GM23338 (cell line): ENCODE data around the gene CH25H. TPM values are rescaled to one million over a fixed set of nuclear protein-coding genes. Genes with fewer than 3 reads are reported as not detected.

Experiments used
- ATAC-seq: fragments of 200-7000 bp; cut with Tn5 transposase; 3 replicates; pipeline ENCODE4 v1.9.1; 2020
- DNase-seq: peaks from one replicate; pipeline ENCODE4 v3.0.0-alpha.2; 2015; ENCODE audit warnings: low spot score
- H2AFZ ChIP-seq: fragments of 200-600 bp; sonication (generic); 2 replicates; pipeline ENCODE4 v1.8.0; 2016; ENCODE audit warnings: antibody characterized with exemption, mild to moderate bottlenecking, moderate library complexity
- H3F3A ChIP-seq: fragments of 200-600 bp; sonication (generic); replicated peaks from 2 replicates; pipeline ENCODE4 v1.8.0; 2017; ENCODE audit warnings: antibody characterized with exemption, mixed run types, low read depth
- H3K27ac ChIP-seq: fragments of 200-600 bp; sonication (generic); 2 replicates; pipeline ENCODE4 v1.6.1; 2016; ENCODE audit warnings: low read depth
- H3K27me3 ChIP-seq: fragments of 200-600 bp; sonication (generic); 2 replicates; pipeline ENCODE4 v1.8.0; 2016; ENCODE audit warnings: mild to moderate bottlenecking, mixed run types, moderate library complexity; ENCODE audit not compliant: insufficient read depth
- H3K36me3 ChIP-seq: fragments of 200-600 bp; sonication (generic); 2 replicates; pipeline ENCODE4 v1.8.0; 2016; ENCODE audit warnings: mild to moderate bottlenecking; ENCODE audit not compliant: insufficient read depth
- H3K4me1 ChIP-seq: fragments of 200-600 bp; sonication (generic); 2 replicates; pipeline ENCODE4 v1.8.0; 2016; ENCODE audit warnings: mild to moderate bottlenecking, moderate library complexity; ENCODE audit not compliant: insufficient read depth
- H3K4me2 ChIP-seq: fragments of 200-600 bp; sonication (generic); 2 replicates; pipeline ENCODE4 v1.7.1; 2017; ENCODE audit warnings: mixed run types
- H3K4me3 ChIP-seq: fragments of 200-600 bp; sonication (generic); 2 replicates; pipeline ENCODE4 v1.6.1; 2016; ENCODE audit warnings: mixed run types
- H3K79me2 ChIP-seq: fragments of 200-600 bp; sonication (generic); replicated peaks from 2 replicates; pipeline ENCODE4 v1.8.0; 2017; ENCODE audit warnings: mild to moderate bottlenecking; ENCODE audit not compliant: insufficient read depth
- H3K9me2 ChIP-seq: fragments of 200-600 bp; sonication (generic); 2 replicates; pipeline ENCODE4 v1.8.0; 2017; ENCODE audit not compliant: insufficient read depth
- H4K20me1 ChIP-seq: fragments of 200-600 bp; sonication (generic); replicated peaks from 2 replicates; pipeline ENCODE4 v1.8.0; 2017; ENCODE audit warnings: mild to moderate bottlenecking; ENCODE audit not compliant: insufficient read depth
- H3K27ac Mint-ChIP-seq: 2 replicates; pipeline ENCODE4 v1.8.0; 2020; ENCODE audit warnings: inconsistent platforms, mild to moderate bottlenecking, moderate library complexity, mixed read lengths
- H3K27me3 Mint-ChIP-seq: 3 replicates; pipeline ENCODE4 v1.8.0; 2022; ENCODE audit warnings: low read depth, mild to moderate bottlenecking, moderate library complexity, mixed read lengths, inconsistent platforms; ENCODE audit not compliant: insufficient read depth, poor library complexity
- H3K36me3 Mint-ChIP-seq: 3 replicates; pipeline ENCODE4 v1.8.0; 2021; ENCODE audit warnings: low read depth, mild to moderate bottlenecking, inconsistent platforms, moderate library complexity, mixed read lengths
- H3K4me1 Mint-ChIP-seq: 3 replicates; pipeline ENCODE4 v1.8.0; 2020; ENCODE audit warnings: mild to moderate bottlenecking, inconsistent platforms, mixed read lengths
- H3K4me3 Mint-ChIP-seq: 3 replicates; pipeline ENCODE4 v1.8.0; 2021; ENCODE audit warnings: moderate library complexity, mild to moderate bottlenecking, inconsistent platforms, mixed read lengths
- H3K9me3 Mint-ChIP-seq: 3 replicates; pipeline ENCODE4 v1.8.0; 2020; ENCODE audit warnings: moderate library complexity, mild to moderate bottlenecking, inconsistent platforms, mixed read lengths
- CREB1 ChIP-seq: fragments of 250-450 bp; sonication (Bioruptor Pico); IDR thresholded peaks from 2 replicates; pipeline ENCODE4 v1.5.0; 2020; ENCODE audit warnings: low read depth, mild to moderate bottlenecking, moderate library complexity
- CTCF ChIP-seq, 2 experiments: fragments of 200-600 bp in 1 of 2; sonication (generic) in 1 of 2; conservative IDR thresholded peaks; 2 replicates each; pipeline versions ENCODE4 v1.5.1 to v1.6.1; 2016 to 2017; ENCODE audit warnings: antibody characterized with exemption in 2 of 2, low read depth in 2 of 2, mild to moderate bottlenecking in 2 of 2, moderate library complexity in 1 of 2
- ETS1 ChIP-seq: IDR thresholded peaks from 2 replicates; pipeline ENCODE4 v1.6.1; 2016; ENCODE audit warnings: antibody characterized with exemption
- EZH2 ChIP-seq: fragments of 200-600 bp; sonication (generic); IDR thresholded peaks from one replicate; pipeline ENCODE4 v1.8.0; 2017; ENCODE audit warnings: antibody characterized with exemption, mild to moderate bottlenecking, low read depth; ENCODE audit not compliant: unreplicated experiment
- EZH2phosphoT487 ChIP-seq: fragments of 200-600 bp; sonication (generic); IDR thresholded peaks from one replicate; pipeline ENCODE4 v1.8.1; 2018; ENCODE audit warnings: antibody characterized with exemption; ENCODE audit not compliant: unreplicated experiment
- JUNB ChIP-seq: IDR thresholded peaks from one replicate; pipeline ENCODE4 v1.6.1; 2016; ENCODE audit warnings: antibody characterized with exemption; ENCODE audit not compliant: unreplicated experiment
- NANOG ChIP-seq: IDR thresholded peaks from 2 replicates; pipeline ENCODE4 v1.6.1; 2016; ENCODE audit warnings: antibody characterized with exemption, borderline replicate concordance
- POLR2AphosphoS5 ChIP-seq: IDR thresholded peaks from 2 replicates; pipeline ENCODE4 v1.6.1; 2016; ENCODE audit warnings: antibody characterized with exemption, low read depth
- REST ChIP-seq: IDR thresholded peaks from one replicate; pipeline ENCODE4 v1.6.1; 2018; ENCODE audit warnings: antibody characterized with exemption; ENCODE audit not compliant: unreplicated experiment
- STAT1 ChIP-seq: IDR thresholded peaks from one replicate; pipeline ENCODE4 v1.6.1; 2016; ENCODE audit warnings: antibody characterized with exemption; ENCODE audit not compliant: unreplicated experiment
- ZNF114 ChIP-seq: fragments of 250-450 bp; sonication (Bioruptor Pico); IDR thresholded peaks from 2 replicates; pipeline ENCODE4 v1.5.0; 2020; ENCODE audit warnings: mild to moderate bottlenecking, moderate library complexity
- ZNF331 ChIP-seq: fragments of 250-450 bp; sonication (Bioruptor Pico); IDR thresholded peaks from 2 replicates; pipeline ENCODE4 v1.5.0; 2020; ENCODE audit warnings: low read depth, mild to moderate bottlenecking, moderate library complexity
- ZNF462 ChIP-seq: fragments of 250-450 bp; sonication (Bioruptor Pico); IDR thresholded peaks from 2 replicates; pipeline ENCODE4 v1.5.0; 2020; ENCODE audit warnings: mild to moderate bottlenecking, moderate library complexity
- polyA plus RNA-seq: library from polyadenylated mRNA; unstranded; fragments of >200 nt; fragmentation: Nextera tagmentation; extraction: Ambion mirVana; gene quantifications from 2 replicates; pipeline ENCODE4 v1.2.1, GENCODE V29; 2016
- total RNA-seq: library from RNA; depleted of rRNA; stranded (reverse); fragments of >200 nt; shearing (Covaris generic); gene quantifications from 2 replicates; pipeline ENCODE4 v1.2.3, GENCODE V29; 2014

The CH25H gene
- total and polyA plus RNA-seq, 2 experiments from 2014 or later = 1.3 to 1.7 TPM

- Histone ChIP-seq H3F3A (0 out of 2 replicates have a peak, but pooled peaks cover 7% of the 10 kb centered on the region), H3K4me3 (no peak overlapping the region), H3K4me1 (peaks cover 30% of the 10 kb centered on the region), H3K79me2 (no peaks in the 10 kb centered on the region), H4K20me1 (no peaks in the 10 kb centered on the region), H3K4me2 (0 out of 2 replicates have a peak overlapping the region, but pooled peaks have one; percentile 99), H3K9me2 (peaks cover 8% of the 10 kb centered on the region), H3K36me3 (no peaks in the 10 kb centered on the region), H3K27me3 (peaks cover 59% of the 10 kb centered on the region), H3K27ac (no peak overlapping the region), H2AFZ (no peak overlapping the region)
- Mint-ChIP-seq H3K9me3 (no peaks in the 10 kb centered on the region), H3K36me3 (no peaks in the 10 kb centered on the region), H3K4me1 (peaks cover 16% of the 10 kb centered on the region), H3K4me3 (no peak overlapping the region), H3K27me3 (peaks cover 38% of the 10 kb centered on the region), H3K27ac (no peak overlapping the region)
- no peak for DNase-seq
- TF ChIP-seq ZNF114 (no peak), CTCF (conservative IDR thresholded peaks at IDR 0.05; ENCODE audit: low read depth in 2 of 2) (no peak), POLR2AphosphoS5 (no peak), REST (no peak), ZNF462 (no peak), CREB1 (CRISPR knock-in tag) (no peak), EZH2 (no peak), ZNF331 (CRISPR knock-in tag) (no peak), ETS1 (no peak), NANOG (no peak), JUNB (no peak), EZH2phosphoT487 (no peak), STAT1 (no peak)
- ATAC-seq = no peak
These were observed 2.4 kb downstream of the CH25H start for GRCh38 chr10:89204621-89205185.
